Epithelial cell of proximal tubule (primary cell): ENCODE data around the gene C2orf69. TPM values are rescaled to one million over a fixed set of nuclear protein-coding genes. Genes with fewer than 3 reads are reported as not detected.

Source experiments
- DNase-seq: peaks from one replicate; pipeline ENCODE4 v3.0.0-alpha.2; 2011; ENCODE audit warnings: low read depth
- H3K4me3 ChIP-seq: 2 replicates; pipeline ENCODE4 v1.5.1; 2011; ENCODE audit warnings: low read depth, mild to moderate bottlenecking, low read length
- total RNA-seq: library from RNA; depleted of rRNA; stranded (reverse); fragments of >200 nt; gene quantifications from 2 replicates; pipeline ENCODE4 v1.2.3, GENCODE V29; 2015
- TF ChIP-seq, protein P1 (sequence below): conservative IDR thresholded peaks from 2 replicates; pipeline ENCODE4 v1.5.1; 2012; ENCODE audit warnings: low read depth, mild to moderate bottlenecking, low read length

Gene C2orf69
- total RNA-seq, 1 donor from 2014 or later = 13.0 TPM

DNA sequence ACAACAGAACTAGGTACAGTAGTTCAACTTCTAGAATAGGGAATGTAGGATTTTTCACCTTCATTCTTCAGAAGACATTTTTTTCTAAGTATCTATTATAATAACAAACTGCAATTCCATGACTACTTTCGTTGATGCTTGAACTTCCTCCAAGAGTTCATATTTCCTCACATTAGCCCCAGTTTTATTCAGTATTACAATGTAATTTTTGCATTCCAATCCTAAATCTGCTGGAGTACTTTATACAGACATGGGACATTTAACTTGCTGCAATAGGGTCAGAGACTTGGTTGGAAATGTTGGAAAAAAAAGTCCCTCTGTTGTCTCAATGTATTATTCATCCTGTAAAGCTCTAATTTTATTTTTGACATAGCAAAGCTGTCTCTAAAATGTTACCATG lies 40.5 kb upstream of the C2orf69 start:
- H3K4me3 ChIP-seq = no peak overlapping the region
- DNase-seq = no peak
- TF ChIP-seq, protein P1, sequence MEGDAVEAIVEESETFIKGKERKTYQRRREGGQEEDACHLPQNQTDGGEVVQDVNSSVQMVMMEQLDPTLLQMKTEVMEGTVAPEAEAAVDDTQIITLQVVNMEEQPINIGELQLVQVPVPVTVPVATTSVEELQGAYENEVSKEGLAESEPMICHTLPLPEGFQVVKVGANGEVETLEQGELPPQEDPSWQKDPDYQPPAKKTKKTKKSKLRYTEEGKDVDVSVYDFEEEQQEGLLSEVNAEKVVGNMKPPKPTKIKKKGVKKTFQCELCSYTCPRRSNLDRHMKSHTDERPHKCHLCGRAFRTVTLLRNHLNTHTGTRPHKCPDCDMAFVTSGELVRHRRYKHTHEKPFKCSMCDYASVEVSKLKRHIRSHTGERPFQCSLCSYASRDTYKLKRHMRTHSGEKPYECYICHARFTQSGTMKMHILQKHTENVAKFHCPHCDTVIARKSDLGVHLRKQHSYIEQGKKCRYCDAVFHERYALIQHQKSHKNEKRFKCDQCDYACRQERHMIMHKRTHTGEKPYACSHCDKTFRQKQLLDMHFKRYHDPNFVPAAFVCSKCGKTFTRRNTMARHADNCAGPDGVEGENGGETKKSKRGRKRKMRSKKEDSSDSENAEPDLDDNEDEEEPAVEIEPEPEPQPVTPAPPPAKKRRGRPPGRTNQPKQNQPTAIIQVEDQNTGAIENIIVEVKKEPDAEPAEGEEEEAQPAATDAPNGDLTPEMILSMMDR = no peak

DNA sequence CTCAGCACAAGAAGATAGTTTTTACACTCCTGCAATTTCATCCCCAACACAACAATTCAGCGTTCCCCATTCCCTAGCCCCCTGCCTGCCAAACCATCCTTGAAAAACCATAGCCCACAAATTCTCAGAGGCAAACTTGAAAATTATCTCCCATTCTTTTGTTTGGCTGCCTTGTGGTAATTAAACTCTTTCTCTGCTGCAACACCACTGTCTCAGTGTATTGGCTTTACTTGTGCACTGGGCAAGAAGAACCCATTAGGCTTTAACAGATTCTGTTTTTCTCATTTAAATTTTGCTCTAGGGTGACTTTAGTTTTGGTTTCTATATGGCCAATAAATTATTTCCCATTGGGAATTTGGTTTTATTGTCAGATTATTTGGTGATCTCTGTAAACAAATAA lies 36.9 kb upstream of the C2orf69 start:
- DNase-seq = no peak
- no peak overlapping the region for H3K4me3 ChIP-seq
- TF ChIP-seq, protein P1 = no peak

DNA sequence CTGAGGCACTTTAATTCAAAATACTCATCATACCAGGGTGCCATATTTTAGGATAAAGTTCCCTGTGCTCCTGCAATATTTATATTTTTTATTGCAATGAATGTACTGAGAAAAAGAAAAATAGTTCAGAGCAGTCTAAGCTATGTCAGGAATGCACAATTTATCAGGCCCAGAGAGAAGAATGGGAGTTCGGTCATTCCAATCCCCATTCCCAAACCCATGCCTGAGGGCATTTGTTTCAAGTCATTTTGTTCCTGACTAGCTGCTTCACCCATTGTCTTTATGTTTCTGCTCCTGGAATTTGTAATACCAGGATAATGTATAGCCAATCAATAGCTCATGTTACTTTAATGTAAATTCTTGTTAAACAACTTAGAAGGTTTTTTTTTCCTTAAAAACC lies 35.7 kb upstream of the C2orf69 start:
- H3K4me3 ChIP-seq = no peak overlapping the region
- DNase-seq = no peak
- TF ChIP-seq, protein P1 = no peak

GRCh38 chr2:199882667-199883066 lies 28.4 kb upstream of the C2orf69 start:
- TF ChIP-seq, protein P1 = no peak
- no peak overlapping the region for H3K4me3 ChIP-seq
- no peak for DNase-seq

GRCh38 chr2:199883474-199884212 lies 27.4 kb upstream of the C2orf69 start:
- no peak overlapping the region for H3K4me3 ChIP-seq
- TF ChIP-seq, protein P1 = no peak
- no peak for DNase-seq

DNA sequence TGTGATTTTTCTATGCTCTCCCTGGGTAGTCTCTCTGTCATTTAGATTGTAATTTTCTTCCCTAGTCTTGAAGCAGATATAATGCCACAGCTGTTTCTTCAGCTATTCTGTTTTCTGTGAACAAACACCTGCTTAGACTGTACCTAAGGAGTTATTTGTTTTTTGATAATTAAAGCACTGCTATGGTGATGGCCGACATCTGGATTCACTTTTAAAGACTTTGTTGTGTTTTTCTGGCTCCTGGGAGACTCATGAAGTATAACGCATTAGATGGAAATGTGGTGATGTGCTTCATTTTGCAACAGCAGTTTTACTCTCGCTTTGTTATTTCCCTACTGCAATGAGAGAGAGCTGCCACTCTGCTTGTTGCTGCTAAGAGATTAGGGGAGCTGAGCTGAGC lies 15.7 kb upstream of the C2orf69 start:
- no peak for DNase-seq
- TF ChIP-seq, protein P1 = no peak
- H3K4me3 ChIP-seq = no peak overlapping the region

GRCh38 chr2:199896617-199897016 lies 14.5 kb upstream of the C2orf69 start:
- DNase-seq = no peak
- TF ChIP-seq, protein P1 = no peak
- H3K4me3 ChIP-seq = no peak overlapping the region
